H1 (cell line): ENCODE measurements around the gene PTPRJ. TPM values are rescaled to one million over a fixed set of nuclear protein-coding genes. Genes with fewer than 3 reads are reported as not detected.

Experiments used
- CTCF ChIA-PET: fragments of 300-600 bp; sonication (Branson Sonifier 250); formaldehyde crosslinking; loops from one replicate; lab custom pipeline; 2021; ENCODE audit not compliant: partially characterized antibody; lab: Charles Lee
- POLR2A ChIA-PET: fragments of 300-600 bp; sonication (Branson Sonifier 250); formaldehyde crosslinking; loops from one replicate; lab custom pipeline; 2021; ENCODE audit warnings: inconsistent platforms; ENCODE audit not compliant: partially characterized antibody; lab: Charles Lee
- DNase-seq, 2 experiments: peaks; one replicate each; pipeline versions ENCODE4 v3.0.0 to v3.0.0-alpha.2; 2010 to 2022; ENCODE audit warnings: low spot score in 2 of 2, low read depth in 1 of 2, mixed read lengths in 1 of 2
- FAIRE-seq: peaks from 2 replicates; lab custom pipeline; 2011; peaks lifted over from hg19 to GRCh38; lab: Jason Lieb, UNC
- H2AFZ ChIP-seq: 2 replicates; pipeline ENCODE4 v1.8.1; 2012; ENCODE audit warnings: low read length, inconsistent platforms
- H2AK5ac ChIP-seq: 2 replicates; pipeline ENCODE4 v1.6.1; 2013; ENCODE audit warnings: low read depth, low read length
- H2BK120ac ChIP-seq: replicated peaks from 2 replicates; pipeline ENCODE3; 2013; ENCODE audit warnings: low read depth, low read length, inconsistent platforms
- H2BK12ac ChIP-seq: 2 replicates; pipeline ENCODE4 v1.6.1; 2013; ENCODE audit warnings: low read depth, low read length
- H2BK15ac ChIP-seq: 2 replicates; pipeline ENCODE4 v1.6.1; 2013; ENCODE audit warnings: low read length
- H2BK20ac ChIP-seq: 2 replicates; pipeline ENCODE4 v1.6.1; 2013; ENCODE audit warnings: low read length
- H2BK5ac ChIP-seq: 2 replicates; pipeline ENCODE4 v1.6.1; 2013; ENCODE audit warnings: low read depth, low read length
- H3K14ac ChIP-seq: 2 replicates; pipeline ENCODE4 v1.6.1; 2013; ENCODE audit warnings: inconsistent platforms; ENCODE audit not compliant: insufficient read length
- H3K18ac ChIP-seq: 2 replicates; pipeline ENCODE4 v1.6.1; 2013; ENCODE audit warnings: low read length; ENCODE audit errors: extremely low read depth
- H3K23ac ChIP-seq: 2 replicates; pipeline ENCODE4 v1.6.1; 2013; ENCODE audit warnings: inconsistent platforms; ENCODE audit not compliant: insufficient read length
- H3K23me2 ChIP-seq: 2 replicates; pipeline ENCODE4 v1.6.1; 2013; ENCODE audit warnings: low read depth, low read length
- H3K27ac ChIP-seq: 2 replicates; pipeline ENCODE4 v1.6.1; 2011; ENCODE audit warnings: low read depth, low read length, inconsistent platforms
- H3K27me3 ChIP-seq, 4 experiments: replicated peaks in 1 of 4; 1 replicate in 1 of 4; 2 replicates in 3 of 4; pipeline versions ENCODE4 v1.6.1 to v1.8.1; 2011 to 2013; ENCODE audit warnings: low read length in 3 of 4, mild to moderate bottlenecking in 3 of 4, inconsistent platforms in 2 of 4, mixed read lengths in 2 of 4, moderate library complexity in 1 of 4; ENCODE audit not compliant: control insufficient read depth in 3 of 4, insufficient read depth in 3 of 4; ENCODE audit errors: extremely low read depth in 1 of 4
- H3K36me3 ChIP-seq, 4 experiments: 2 replicates each; pipeline versions ENCODE4 v1.6.1 to v1.8.1; 2011 to 2013; ENCODE audit warnings: mild to moderate bottlenecking in 4 of 4, low read length in 3 of 4, moderate library complexity in 2 of 4, control low read depth in 1 of 4, inconsistent platforms in 1 of 4; ENCODE audit not compliant: insufficient read depth in 4 of 4, control insufficient read depth in 2 of 4
- H3K4ac ChIP-seq: replicated peaks from 2 replicates; pipeline ENCODE3; 2013; ENCODE audit warnings: low read length, low read depth, mixed read lengths, inconsistent platforms; ENCODE audit not compliant: insufficient read length
- H3K4me1 ChIP-seq, 4 experiments: replicated peaks in 1 of 4; 1 replicate in 1 of 4; 2 replicates in 3 of 4; pipeline versions ENCODE4 v1.6.1 to v1.8.1; 2011 to 2013; ENCODE audit warnings: low read length in 3 of 4, inconsistent platforms in 2 of 4, mixed read lengths in 1 of 4; ENCODE audit not compliant: insufficient read depth in 4 of 4, control insufficient read depth in 3 of 4
- H3K4me2 ChIP-seq, 2 experiments: 2 replicates each; pipeline versions ENCODE4 v1.6.1 to v1.8.1; 2011 to 2013; ENCODE audit warnings: low read depth in 2 of 2, low read length in 2 of 2, control low read depth in 1 of 2, inconsistent platforms in 1 of 2, mild to moderate bottlenecking in 1 of 2; ENCODE audit not compliant: insufficient read depth in 1 of 2
- H3K4me3 ChIP-seq, 4 experiments: fragments of 200-600, 300-600 bp in 1 of 4; sonication (generic), shearing (Covaris generic), sonication (Bioruptor Twin) in 1 of 4; 2 replicates each; pipeline versions ENCODE4 v1.5.1 to v1.8.1; 2011 to 2016; ENCODE audit warnings: low read length in 4 of 4, low read depth in 3 of 4, control low read depth in 2 of 4, inconsistent platforms in 2 of 4, mild to moderate bottlenecking in 2 of 4, mixed read lengths in 1 of 4, moderate library complexity in 1 of 4; ENCODE audit not compliant: insufficient read depth in 2 of 4; ENCODE audit errors: extremely low read depth in 1 of 4
- H3K56ac ChIP-seq: replicated peaks from 2 replicates; pipeline ENCODE3; 2013; ENCODE audit warnings: low read depth, mild to moderate bottlenecking, mixed read lengths, low read length, inconsistent platforms; ENCODE audit not compliant: insufficient read length
- H3K79me1 ChIP-seq: 2 replicates; pipeline ENCODE4 v1.6.1; 2013; ENCODE audit warnings: low read depth, low read length, control low read depth
- H3K79me2 ChIP-seq, 2 experiments: 2 replicates each; pipeline versions ENCODE4 v1.6.1 to v1.8.1; 2012 to 2013; ENCODE audit warnings: low read length in 2 of 2, mild to moderate bottlenecking in 2 of 2, inconsistent platforms in 1 of 2; ENCODE audit not compliant: insufficient read depth in 2 of 2, control insufficient read depth in 1 of 2
- H3K9ac ChIP-seq, 4 experiments: replicated peaks in 1 of 4; 1 replicate in 1 of 4; 2 replicates in 3 of 4; pipeline versions ENCODE4 v1.6.1 to v1.8.1; 2011 to 2013; ENCODE audit warnings: low read depth in 3 of 4, low read length in 3 of 4, control low read depth in 2 of 4, mild to moderate bottlenecking in 2 of 4, moderate library complexity in 2 of 4, inconsistent platforms in 1 of 4; ENCODE audit errors: extremely low read depth in 1 of 4
- H3K9me3 ChIP-seq, 2 experiments: 2 replicates each; pipeline versions ENCODE4 v1.6.1 to v1.8.1; 2012 to 2013; ENCODE audit warnings: mild to moderate bottlenecking in 2 of 2, moderate library complexity in 2 of 2, control low read depth in 1 of 2, inconsistent platforms in 1 of 2, low read depth in 1 of 2, low read length in 1 of 2, mixed read lengths in 1 of 2; ENCODE audit not compliant: insufficient read depth in 2 of 2
- H4K20me1 ChIP-seq, 2 experiments: replicated peaks in 1 of 2; 2 replicates each; pipeline versions ENCODE3 to v1.8.1; 2011 to 2013; ENCODE audit warnings: inconsistent platforms in 2 of 2, low read length in 2 of 2, mild to moderate bottlenecking in 1 of 2; ENCODE audit not compliant: insufficient read depth in 2 of 2, control insufficient read depth in 1 of 2
- H4K5ac ChIP-seq: 2 replicates; pipeline ENCODE4 v1.6.1; 2013; ENCODE audit warnings: low read length, low read depth, mixed read lengths, inconsistent platforms; ENCODE audit not compliant: insufficient read length
- H4K8ac ChIP-seq: 2 replicates; pipeline ENCODE4 v1.8.0; 2013; ENCODE audit warnings: mild to moderate bottlenecking, moderate library complexity, low read length, inconsistent platforms; ENCODE audit not compliant: insufficient read depth; ENCODE audit errors: extremely low read depth
- H4K91ac ChIP-seq: replicated peaks from 2 replicates; pipeline ENCODE3; 2013; ENCODE audit warnings: low read length, mixed read lengths, inconsistent platforms; ENCODE audit not compliant: insufficient read length
- ASH2L ChIP-seq: fragments of 200-600, 300-600 bp; sonication (generic); IDR thresholded peaks from one replicate; pipeline ENCODE4 v1.7.1; 2017; ENCODE audit warnings: low read length
- BCL11A ChIP-seq, 2 experiments: IDR thresholded peaks; one replicate each; pipeline ENCODE4 v1.6.1; 2011; ENCODE audit warnings: low read depth in 2 of 2, low read length in 2 of 2, mild to moderate bottlenecking in 2 of 2
- CEBPB ChIP-seq: IDR thresholded peaks from 2 replicates; pipeline ENCODE4 v1.6.1; 2012; ENCODE audit warnings: low read depth, low read length
- CHD1 ChIP-seq: IDR thresholded peaks from 2 replicates; pipeline ENCODE4 v1.6.1; 2012; ENCODE audit warnings: low read depth, low read length, improper control_type of control experiment
- CHD2 ChIP-seq: IDR thresholded peaks from 2 replicates; pipeline ENCODE4 v1.6.1; 2012; ENCODE audit warnings: low read length, improper control_type of control experiment
- CTBP2 ChIP-seq: IDR thresholded peaks from 2 replicates; pipeline ENCODE4 v1.7.0; 2011; ENCODE audit warnings: borderline replicate concordance, mild to moderate bottlenecking, moderate library complexity, mixed read lengths, low read length; ENCODE audit not compliant: insufficient read depth, insufficient read length
- HDAC6 ChIP-seq: IDR thresholded peaks from one replicate; pipeline ENCODE4 v1.7.1; 2012; ENCODE audit warnings: low read depth, mild to moderate bottlenecking, inconsistent platforms, low read length, moderate library complexity
- NRF1 ChIP-seq: IDR thresholded peaks from 2 replicates; pipeline ENCODE4 v1.6.1; 2011; ENCODE audit warnings: mild to moderate bottlenecking, low read depth, low read length, improper control_type of control experiment
- POU5F1 ChIP-seq: IDR thresholded peaks from 2 replicates; pipeline ENCODE4 v1.6.1; 2011; ENCODE audit warnings: low read depth, mild to moderate bottlenecking, low read length, moderate library complexity
- RFX5 ChIP-seq: IDR thresholded peaks from 2 replicates; pipeline ENCODE4 v1.6.1; 2011; ENCODE audit warnings: low read depth, low read length, improper control_type of control experiment, borderline replicate concordance
- SUZ12 ChIP-seq: fragments of 200-600 bp; sonication (generic); IDR thresholded peaks from 2 replicates; pipeline ENCODE4 v1.6.1; 2012; ENCODE audit warnings: mild to moderate bottlenecking, inconsistent platforms, low read length, moderate library complexity, mixed read lengths
- WGBS, 2 experiments: shearing (Covaris generic) in 1 of 2; methylation state at CpG; one replicate each; pipeline versions ENCODE4 v1.1.6 to v1.1.7; 2013 to 2015; ENCODE audit warnings: low lambda C conversion rate in 2 of 2, mixed read lengths in 2 of 2, inconsistent platforms in 1 of 2, low coverage in 1 of 2, missing lambda C conversion rate in 1 of 2; ENCODE audit not compliant: insufficient replicate concordance in 2 of 2, insufficient coverage in 1 of 2, insufficient read length in 1 of 2; ENCODE audit errors: extremely low coverage in 1 of 2, missing lambda C conversion rate in 1 of 2; 5-methylcytosine and 5-hydroxymethylcytosine counted together
- polyA plus RNA-seq, 7 experiments: library from polyadenylated mRNA; depleted of rRNA in 3 of 7; stranded (reverse) in 5 of 7; unstranded in 2 of 7; fragments of >200 nt in 5 of 7; fragments of 200-250 nt in 2 of 7; gene quantifications; 1 replicate in 5 of 7; 2 replicates in 1 of 7; 4 replicates in 1 of 7; pipeline versions ENCODE4 v1.2.1 to v1.2.3, GENCODE V29; 2011 to 2013; ENCODE audit warnings: missing spikeins in 2 of 7, mixed read lengths in 2 of 7
- total RNA-seq: library from RNA; stranded (reverse); fragmentation: NEBNext Ultra II Directional; extraction: Animal tissue kit (Norgen Biotek cat#: 25700); gene quantifications from 2 replicates; pipeline ENCODE4 v1.2.1, GENCODE V29; 2021
- TF ChIP-seq, protein P1 (sequence below): IDR thresholded peaks from 2 replicates; pipeline ENCODE4 v1.6.1; 2012; ENCODE audit warnings: inconsistent platforms
- TF ChIP-seq, protein P2 (sequence below): IDR thresholded peaks from 2 replicates; pipeline ENCODE4 v1.6.1; 2011; ENCODE audit warnings: low read length, improper control_type of control experiment

Gene PTPRJ
- total and polyA plus RNA-seq, 2 of the 8 experiments (the other 6 are each of a cell fraction or from before 2014, with no cell fraction given), result 4.4 to 22.6 TPM

DNA sequence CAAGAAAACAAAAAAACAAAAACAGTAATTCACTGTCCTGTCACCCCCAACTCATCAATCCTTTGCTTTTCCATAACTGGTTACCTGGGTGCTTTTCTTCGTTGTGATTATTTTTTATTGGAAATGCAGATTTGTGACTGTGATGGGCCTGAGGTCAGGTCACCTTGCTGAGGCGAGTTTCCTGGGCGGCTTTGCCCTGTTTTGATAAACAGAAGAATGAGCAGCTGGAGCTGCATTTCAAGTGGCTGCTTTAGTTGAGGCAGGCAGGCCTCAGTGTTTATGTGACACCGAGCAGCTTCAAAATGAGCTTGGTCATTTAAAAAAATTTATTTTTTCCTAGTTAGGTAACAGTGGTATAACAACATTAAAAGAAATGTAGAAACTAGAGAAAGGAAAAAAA is 22.2 kb downstream of the PTPRJ start:
- H3K4me1 ChIP-seq, result peaks cover 4 to 16% (median 10%) of the 10 kb centered on the region in 4 experiments
- no peak overlapping the region for H2BK12ac ChIP-seq
- H2AK5ac ChIP-seq, result no peak overlapping the region
- no peaks in the 10 kb centered on the region for H3K27me3 ChIP-seq
- H3K14ac ChIP-seq, result no peak overlapping the region
- H4K20me1 ChIP-seq, result peaks cover 0 to 2% of the 10 kb centered on the region in 2 experiments
- TF ChIP-seq NRF1 (no peak), BCL11A (IDR thresholded peaks at IDR 0.05; ENCODE audit: low read depth in 2 of 2, low read length in 2 of 2) (no peak), CHD2 (no peak), ASH2L (no peak), CTBP2 (no peak), HDAC6 (no peak), POU5F1 (no peak), CHD1 (no peak), SUZ12 (no peak), RFX5 (no peak), CEBPB (no peak)
- TF ChIP-seq, protein P1, sequence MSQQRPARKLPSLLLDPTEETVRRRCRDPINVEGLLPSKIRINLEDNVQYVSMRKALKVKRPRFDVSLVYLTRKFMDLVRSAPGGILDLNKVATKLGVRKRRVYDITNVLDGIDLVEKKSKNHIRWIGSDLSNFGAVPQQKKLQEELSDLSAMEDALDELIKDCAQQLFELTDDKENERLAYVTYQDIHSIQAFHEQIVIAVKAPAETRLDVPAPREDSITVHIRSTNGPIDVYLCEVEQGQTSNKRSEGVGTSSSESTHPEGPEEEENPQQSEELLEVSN, result no peak
- TF ChIP-seq, protein P2, sequence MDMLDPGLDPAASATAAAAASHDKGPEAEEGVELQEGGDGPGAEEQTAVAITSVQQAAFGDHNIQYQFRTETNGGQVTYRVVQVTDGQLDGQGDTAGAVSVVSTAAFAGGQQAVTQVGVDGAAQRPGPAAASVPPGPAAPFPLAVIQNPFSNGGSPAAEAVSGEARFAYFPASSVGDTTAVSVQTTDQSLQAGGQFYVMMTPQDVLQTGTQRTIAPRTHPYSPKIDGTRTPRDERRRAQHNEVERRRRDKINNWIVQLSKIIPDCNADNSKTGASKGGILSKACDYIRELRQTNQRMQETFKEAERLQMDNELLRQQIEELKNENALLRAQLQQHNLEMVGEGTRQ, result no peak
- H3K4ac ChIP-seq, result no peak overlapping the region
- no peak overlapping the region for H3K4me2 ChIP-seq
- no peaks in the 10 kb centered on the region for H3K9me3 ChIP-seq
- no peaks in the 10 kb centered on the region for H3K23me2 ChIP-seq
- H2BK120ac ChIP-seq, result no peak overlapping the region
- CTCF ChIA-PET, result interaction anchor here (0.7 to 1.2 kb wide), 3 partner anchors 23 to 77 kb away, joined by 3 read pairs; no protein-coding TSS in a partner anchor
- DNase-seq, result no peak
- no peak overlapping the region for H3K23ac ChIP-seq
- peaks cover 1 to 20% of the 10 kb centered on the region in 2 experiments; a peak in 3 of 4 replicates for H3K79me2 ChIP-seq
- no peak overlapping the region for H2BK15ac ChIP-seq
- no peak overlapping the region for H2BK20ac ChIP-seq
- no peak overlapping the region for H3K56ac ChIP-seq
- POLR2A ChIA-PET, result no interaction called here
- H4K91ac ChIP-seq, result no peak overlapping the region
- no peak overlapping the region for H3K4me3 ChIP-seq
- no peaks in the 10 kb centered on the region for H3K36me3 ChIP-seq
- no peak overlapping the region for H4K5ac ChIP-seq
- no peak overlapping the region for H2AFZ ChIP-seq
- peaks cover 2% of the 10 kb centered on the region; the same call in 1 of the 2 replicates for H3K79me1 ChIP-seq
- H2BK5ac ChIP-seq, result no peak overlapping the region
- no peak for FAIRE-seq
- H3K27ac ChIP-seq, result no peak overlapping the region
- H3K9ac ChIP-seq, result no peak overlapping the region
- WGBS, 2 experiments, result 74% methylated on average over 4 of the region's 4 CpGs; no CpG with 5 or more reads in 1 of the 2 experiments
- H3K18ac ChIP-seq, result no peak overlapping the region
- H4K8ac ChIP-seq, result no peak overlapping the region
